Activated T-cell treated with anti-CD3 and anti-CD28 coated beads, Interleukin-2, amount 50 U/mL, for 72 hours (primary cell): ENCODE results near the gene FBXO21. TPM values are rescaled to one million over a fixed set of nuclear protein-coding genes. Genes with fewer than 3 reads are reported as not detected.
A peak's percentile ranks its signal among the peaks of the same experiment; 100 is the strongest.

ENCODE experiments used
- ATAC-seq, 2 donors: fragments of 150-1000 bp; cut with Tn5 transposase; replicated peaks in 1 of 2; 2 replicates each; pipeline ENCODE4 v1.10.0; 2021; ENCODE audit warnings: moderate library complexity in 2 of 2, mild to moderate bottlenecking in 1 of 2
- DNase-seq, 2 donors: peaks; one replicate each; pipeline ENCODE4 v3.0.0; 2021 to 2022; ENCODE audit warnings: mixed read lengths in 1 of 2
- H3K27ac Mint-ChIP-seq: one replicate; pipeline ENCODE4 v1.8.0; 2022; ENCODE audit warnings: mild to moderate bottlenecking, moderate library complexity, mixed read lengths
- H3K27me3 Mint-ChIP-seq: one replicate; pipeline ENCODE4 v1.8.0; 2022; ENCODE audit warnings: low read depth, mixed read lengths
- H3K36me3 Mint-ChIP-seq, 2 donors: one replicate each; pipeline ENCODE4 v1.8.0; 2022; ENCODE audit warnings: mixed read lengths in 2 of 2, mild to moderate bottlenecking in 1 of 2; ENCODE audit not compliant: insufficient read depth in 2 of 2
- H3K4me1 Mint-ChIP-seq: one replicate; pipeline ENCODE4 v1.8.0; 2022; ENCODE audit warnings: low read depth, mixed read lengths
- H3K4me3 Mint-ChIP-seq, 2 donors: one replicate each; pipeline ENCODE4 v1.8.0; 2022; ENCODE audit warnings: mild to moderate bottlenecking in 2 of 2, mixed read lengths in 2 of 2, moderate library complexity in 2 of 2
- H3K9me3 Mint-ChIP-seq, 2 donors: one replicate each; pipeline ENCODE4 v1.8.0; 2022; ENCODE audit warnings: mixed read lengths in 2 of 2
- total RNA-seq, 2 donors: library from RNA; stranded (reverse); gene quantifications; one replicate each; pipeline ENCODE4 v1.2.3, GENCODE V29; 2022

The FBXO21 gene
- total RNA-seq, 2 donors from 2014 or later, result 17.2 to 24.7 TPM

GRCh38 chr12:117171499-117172162 is 18.6 kb downstream of the FBXO21 start:
- ATAC-seq (no peak), DNase-seq (no peak)
- Mint-ChIP-seq H3K9me3 (no peaks in the 10 kb centered on the region), H3K36me3 (peaks cover 10 to 28% of the 10 kb centered on the region in 2 donors), H3K27ac (peak overlapping the region; percentile 68), H3K27me3 (no peaks in the 10 kb centered on the region), H3K4me1 (no peaks in the 10 kb centered on the region), H3K4me3 (no peak overlapping the region)

GRCh38 chr12:117169548-117169947 is 20.7 kb downstream of the FBXO21 start:
- no peak for DNase-seq
- Mint-ChIP-seq H3K27me3 (no peaks in the 10 kb centered on the region), H3K27ac (no peak overlapping the region), H3K4me3 (no peak overlapping the region), H3K9me3 (no peaks in the 10 kb centered on the region), H3K36me3 (peaks cover 9 to 34% of the 10 kb centered on the region in 2 donors), H3K4me1 (no peaks in the 10 kb centered on the region)
- no peak for ATAC-seq

DNA sequence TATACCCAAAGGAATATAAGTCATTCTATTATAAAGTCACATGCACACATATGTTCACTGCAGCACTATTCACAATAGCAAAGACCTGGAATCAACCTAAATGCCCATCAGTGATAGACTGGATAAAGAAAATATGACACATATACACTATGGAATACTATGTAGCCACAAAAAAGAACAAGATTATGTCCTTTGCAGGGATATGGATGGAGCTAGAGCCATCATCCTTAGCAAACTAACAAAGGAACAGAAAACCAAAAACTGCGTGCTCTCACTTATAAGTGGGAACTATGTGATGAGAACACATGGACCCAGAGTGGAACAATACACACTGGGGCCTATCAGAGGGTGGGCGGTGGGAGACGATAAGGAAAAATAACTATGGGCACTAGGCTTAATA is 21.3 kb downstream of the FBXO21 start:
- ATAC-seq, result no peak
- Mint-ChIP-seq H3K27me3 (no peaks in the 10 kb centered on the region), H3K27ac (no peak overlapping the region), H3K36me3 (peaks cover 7 to 35% of the 10 kb centered on the region in 2 donors), H3K4me3 (no peak overlapping the region), H3K9me3 (no peaks in the 10 kb centered on the region), H3K4me1 (no peaks in the 10 kb centered on the region)
- DNase-seq, result no peak

DNA sequence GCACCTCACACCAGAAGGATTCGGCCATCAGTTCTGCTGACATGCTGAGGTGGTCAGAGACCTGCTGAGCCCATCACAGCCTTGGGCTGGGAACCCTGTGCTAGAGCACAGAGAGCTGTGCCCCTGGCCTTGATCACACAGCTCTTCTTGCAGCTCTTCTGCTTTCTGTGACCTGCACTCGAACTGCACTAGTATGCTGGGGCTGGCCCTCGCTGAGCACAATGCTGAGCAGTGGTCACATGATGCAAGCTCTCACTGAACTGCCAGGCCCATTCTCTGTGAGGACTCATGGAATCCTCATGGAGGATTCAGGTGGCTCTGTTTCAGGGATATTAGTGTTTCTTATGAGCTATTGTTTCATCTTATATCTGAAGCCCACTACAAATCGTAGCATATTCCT is 22.5 kb downstream of the FBXO21 start:
- ATAC-seq, result no peak
- peaks cover 6 to 37% of the 10 kb centered on the region in 2 donors for H3K36me3 Mint-ChIP-seq

DNA sequence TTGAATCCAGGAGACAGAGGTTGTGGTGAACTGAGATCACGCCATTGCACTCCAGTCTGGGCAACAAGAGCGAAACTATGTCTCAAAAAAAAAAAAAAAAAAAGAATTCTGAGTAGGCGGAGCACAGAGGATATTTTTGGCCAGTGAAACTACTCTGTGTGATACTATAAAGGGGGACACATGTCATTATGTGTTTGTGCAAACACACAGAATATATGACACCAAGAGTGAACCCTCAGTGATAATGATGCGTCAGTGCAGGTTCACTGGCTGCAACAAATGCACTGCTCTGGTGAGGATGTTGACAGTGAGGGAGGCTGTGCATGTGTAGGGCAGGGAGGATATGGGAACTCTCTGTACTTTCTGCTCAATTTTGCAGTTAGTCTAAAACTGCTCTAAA is 24.2 kb downstream of the FBXO21 start:
- DNase-seq, result no peak
- no peak for ATAC-seq
- Mint-ChIP-seq H3K36me3 (peaks cover 10 to 40% of the 10 kb centered on the region in 2 donors), H3K27me3 (no peaks in the 10 kb centered on the region), H3K4me1 (no peaks in the 10 kb centered on the region), H3K9me3 (no peaks in the 10 kb centered on the region), H3K27ac (peak overlapping the region; percentile 23), H3K4me3 (no peak overlapping the region)

More for the DNA sequence above, 22.5 kb downstream of the FBXO21 start:
- H3K27ac Mint-ChIP-seq, result no peak overlapping the region
- DNase-seq, result no peak
- no peaks in the 10 kb centered on the region for H3K4me1 Mint-ChIP-seq
- no peaks in the 10 kb centered on the region for H3K27me3 Mint-ChIP-seq
- no peaks in the 10 kb centered on the region for H3K9me3 Mint-ChIP-seq
- no peak overlapping the region for H3K4me3 Mint-ChIP-seq

DNA sequence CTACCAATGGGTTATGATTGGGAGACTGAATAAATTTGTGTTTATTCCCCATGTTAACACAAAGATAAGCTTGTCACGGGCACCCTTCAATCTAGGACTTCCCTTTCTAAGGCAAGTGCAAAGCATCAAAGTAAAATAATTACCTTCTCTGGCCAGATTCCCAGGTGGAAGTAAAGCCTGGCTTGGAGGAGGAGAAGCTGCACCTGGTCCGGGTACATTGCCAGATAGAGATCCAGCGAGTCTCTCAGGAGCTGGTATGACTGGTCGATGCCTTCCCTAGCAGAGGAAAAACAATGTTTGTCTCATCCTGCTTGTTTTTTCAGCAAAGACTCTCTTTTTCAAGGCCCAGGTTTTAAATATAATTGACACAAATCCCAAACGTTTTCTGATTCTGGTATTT is 24.9 kb downstream of the FBXO21 start:
- ATAC-seq, result no peak
- DNase-seq, result no peak
- no peaks in the 10 kb centered on the region for H3K27me3 Mint-ChIP-seq
- no peak overlapping the region for H3K27ac Mint-ChIP-seq
- H3K9me3 Mint-ChIP-seq, result no peaks in the 10 kb centered on the region
- H3K4me3 Mint-ChIP-seq, result no peak overlapping the region
- H3K36me3 Mint-ChIP-seq, result peaks cover 13 to 35% of the 10 kb centered on the region in 2 donors
- no peaks in the 10 kb centered on the region for H3K4me1 Mint-ChIP-seq

- peaks cover 13 to 36% of the 10 kb centered on the region in 2 donors for H3K36me3 Mint-ChIP-seq
- H3K9me3 Mint-ChIP-seq, result no peaks in the 10 kb centered on the region
- no peak for DNase-seq
- H3K4me3 Mint-ChIP-seq, result no peak overlapping the region
- no peak for ATAC-seq
- no peak overlapping the region for H3K27ac Mint-ChIP-seq
- H3K4me1 Mint-ChIP-seq, result no peaks in the 10 kb centered on the region
- H3K27me3 Mint-ChIP-seq, result no peaks in the 10 kb centered on the region
Measured at GRCh38 chr12:117162633-117163032, 27.6 kb downstream of the FBXO21 start.

DNA sequence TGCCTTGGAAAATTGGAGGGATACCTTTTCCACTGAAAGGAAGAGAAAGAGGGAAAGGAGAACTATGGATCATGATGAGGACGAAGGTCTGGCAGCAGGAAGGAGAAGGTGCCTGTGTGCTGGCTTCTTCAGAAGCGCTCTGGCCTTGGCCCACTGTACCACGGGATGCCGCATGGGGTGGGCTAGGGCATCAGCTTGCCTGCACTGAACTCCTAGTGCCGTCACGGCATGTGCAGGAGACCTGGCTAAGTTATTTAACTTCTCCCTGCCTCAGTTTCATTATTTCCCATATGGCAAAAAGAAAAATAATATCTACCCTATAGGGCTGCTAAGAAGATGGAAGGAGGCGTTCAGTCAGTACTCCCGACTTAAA is 28.1 kb downstream of the FBXO21 start:
- DNase-seq (no peak), ATAC-seq (no peak)
- no peak overlapping the region for H3K27ac Mint-ChIP-seq
- peaks cover 13 to 38% of the 10 kb centered on the region in 2 donors for H3K36me3 Mint-ChIP-seq
- no peaks in the 10 kb centered on the region for H3K27me3 Mint-ChIP-seq
- H3K4me3 Mint-ChIP-seq, result no peak overlapping the region
- H3K4me1 Mint-ChIP-seq, result no peaks in the 10 kb centered on the region
- H3K9me3 Mint-ChIP-seq, result no peaks in the 10 kb centered on the region

GRCh38 chr12:117161460-117162166 is 28.7 kb downstream of the FBXO21 start:
- no peaks in the 10 kb centered on the region for H3K4me1 Mint-ChIP-seq
- no peak overlapping the region for H3K4me3 Mint-ChIP-seq
- H3K27ac Mint-ChIP-seq, result peak overlapping the region; percentile 34
- H3K9me3 Mint-ChIP-seq, result no peaks in the 10 kb centered on the region
- peaks cover 9 to 37% of the 10 kb centered on the region in 2 donors for H3K36me3 Mint-ChIP-seq
- DNase-seq (no peak), ATAC-seq (no peak)
- no peaks in the 10 kb centered on the region for H3K27me3 Mint-ChIP-seq

DNA sequence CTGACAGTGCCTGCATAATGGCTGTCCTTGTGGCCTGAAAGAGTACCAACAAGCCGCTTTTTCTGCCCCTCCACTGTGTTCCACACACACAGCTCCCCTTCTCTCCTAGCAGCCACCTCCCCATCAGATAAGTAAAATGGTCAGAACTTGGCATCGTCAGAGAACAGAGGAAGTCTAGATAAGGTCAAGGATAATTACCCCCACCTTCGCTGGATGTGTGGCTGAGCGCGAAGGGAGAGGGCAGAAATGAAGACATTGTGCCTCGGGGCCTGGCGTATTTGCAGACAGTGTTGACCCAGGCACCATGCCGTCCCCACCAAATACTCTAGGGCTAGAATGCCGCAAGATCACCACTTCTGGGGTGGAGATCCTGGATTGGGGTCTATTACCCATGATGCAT is 30.6 kb downstream of the FBXO21 start:
- DNase-seq, result no peak
- Mint-ChIP-seq H3K27me3 (no peaks in the 10 kb centered on the region), H3K4me3 (no peak overlapping the region), H3K4me1 (no peaks in the 10 kb centered on the region), H3K36me3 (peaks cover 9 to 37% of the 10 kb centered on the region in 2 donors), H3K27ac (no peak overlapping the region), H3K9me3 (no peaks in the 10 kb centered on the region)
- ATAC-seq, result no peak

DNA sequence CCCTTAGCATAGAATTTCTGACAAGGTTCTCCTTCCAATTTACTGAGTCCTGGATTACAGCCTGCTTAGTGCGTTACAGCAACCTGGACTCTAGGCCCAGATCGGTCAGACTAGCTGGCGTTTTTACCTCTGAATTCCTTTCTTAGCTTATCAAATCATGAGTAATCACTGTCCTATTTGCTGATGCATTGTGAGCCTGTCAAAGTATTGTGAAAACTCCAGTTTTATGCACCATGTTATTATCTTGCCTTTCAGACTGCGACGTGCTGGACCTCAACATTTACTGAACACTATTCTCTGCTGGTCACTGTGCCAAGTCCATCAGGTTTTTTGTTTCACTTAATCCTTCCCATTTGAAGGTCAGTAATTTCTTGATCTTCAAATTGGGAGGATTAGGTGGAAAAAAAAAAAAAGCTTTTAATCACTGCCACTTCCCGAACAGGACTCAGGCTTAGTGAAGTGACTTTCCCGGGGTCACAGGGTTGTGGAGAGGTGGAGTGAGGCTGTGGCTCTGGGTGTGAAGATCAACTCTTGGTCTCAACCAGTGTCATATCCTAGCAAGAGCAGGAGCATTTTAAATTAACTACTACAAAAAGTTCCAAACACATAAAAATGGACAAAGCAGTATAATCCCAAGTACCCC is 31.2 kb downstream of the FBXO21 start:
- no peak overlapping the region for H3K27ac Mint-ChIP-seq
- H3K9me3 Mint-ChIP-seq, result no peaks in the 10 kb centered on the region
- no peaks in the 10 kb centered on the region for H3K4me1 Mint-ChIP-seq
- no peak overlapping the region for H3K4me3 Mint-ChIP-seq
- peaks cover 9 to 35% of the 10 kb centered on the region in 2 donors for H3K36me3 Mint-ChIP-seq
- ATAC-seq (no peak), DNase-seq (no peak)
- no peaks in the 10 kb centered on the region for H3K27me3 Mint-ChIP-seq

- H3K27ac Mint-ChIP-seq, result no peak overlapping the region
- H3K27me3 Mint-ChIP-seq, result no peaks in the 10 kb centered on the region
- H3K36me3 Mint-ChIP-seq, result peaks cover 10 to 34% of the 10 kb centered on the region in 2 donors
- ATAC-seq (no peak), DNase-seq (no peak)
- H3K9me3 Mint-ChIP-seq, result no peaks in the 10 kb centered on the region
- no peak overlapping the region for H3K4me3 Mint-ChIP-seq
- peaks cover under 1% of the 10 kb centered on the region for H3K4me1 Mint-ChIP-seq
Measured at GRCh38 chr12:117158096-117158495, 32.2 kb downstream of the FBXO21 start.

- H3K4me1 Mint-ChIP-seq, result peaks cover 27% of the 10 kb centered on the region
- H3K27ac Mint-ChIP-seq, result peak overlapping the region; percentile 48
- DNase-seq, result peak; percentile 78
- no peaks in the 10 kb centered on the region for H3K27me3 Mint-ChIP-seq
- H3K4me3 Mint-ChIP-seq, result no peak overlapping the region
- peaks cover 8 to 38% of the 10 kb centered on the region in 2 donors for H3K36me3 Mint-ChIP-seq
- peak; percentile 74 to 76 for ATAC-seq
- no peaks in the 10 kb centered on the region for H3K9me3 Mint-ChIP-seq
Measured at GRCh38 chr12:117155278-117156060, 34.8 kb downstream of the FBXO21 start.
